Neural cell (in vitro differentiated cells): Measurements from ENCODE around the gene AIDA. TPM values are rescaled to one million over a fixed set of nuclear protein-coding genes. Genes with fewer than 3 reads are reported as not detected.

ENCODE experiments used
- H2AFZ ChIP-seq: fragments of 200-600, 300-800 bp; sonication (generic), shearing (Covaris generic); 2 replicates; pipeline ENCODE4 v1.6.0; 2014; ENCODE audit warnings: low read depth, mild to moderate bottlenecking, antibody characterized with exemption, low read length, moderate library complexity
- H3F3A ChIP-seq: fragments of 200-600 bp; shearing (Covaris generic); 2 replicates; pipeline ENCODE4 v1.6.1; 2016; ENCODE audit warnings: mild to moderate bottlenecking, moderate library complexity, mixed read lengths, antibody characterized with exemption, low read length; ENCODE audit not compliant: insufficient read depth, poor library complexity, severe bottlenecking
- H3K27ac ChIP-seq: fragments of 200-600, 300-800 bp; sonication (generic), shearing (Covaris generic); 2 replicates; pipeline ENCODE4 v1.5.1; 2014; ENCODE audit warnings: mild to moderate bottlenecking, low read length, moderate library complexity
- H3K27me3 ChIP-seq: fragments of 300-800, 200-600 bp; sonication (generic), shearing (Covaris generic); 2 replicates; pipeline ENCODE4 v1.6.0; 2014; ENCODE audit warnings: mild to moderate bottlenecking, low read depth, low read length, moderate library complexity; ENCODE audit not compliant: insufficient read depth
- H3K36me3 ChIP-seq: fragments of 300-800, 200-600 bp; sonication (generic), shearing (Covaris generic); 2 replicates; pipeline ENCODE4 v1.5.1; 2014; ENCODE audit warnings: mild to moderate bottlenecking, antibody characterized with exemption, low read length, moderate library complexity; ENCODE audit not compliant: insufficient read depth
- H3K4me2 ChIP-seq: fragments of 300-800, 200-600 bp; sonication (generic), shearing (Covaris generic); 2 replicates; pipeline ENCODE4 v1.6.0; 2014; ENCODE audit warnings: mild to moderate bottlenecking, low read length
- H3K4me3 ChIP-seq: fragments of 300-800, 200-600 bp; sonication (generic), shearing (Covaris generic); 2 replicates; pipeline ENCODE4 v1.5.1; 2014; ENCODE audit warnings: mild to moderate bottlenecking, low read length, moderate library complexity
- H3K79me2 ChIP-seq: fragments of 200-600 bp; shearing (Covaris generic); replicated peaks from 2 replicates; pipeline ENCODE4 v1.6.0; 2014; ENCODE audit warnings: mild to moderate bottlenecking, low read length, moderate library complexity; ENCODE audit not compliant: insufficient read depth
- H3K9ac ChIP-seq: fragments of 300-800, 200-600 bp; sonication (generic), shearing (Covaris generic); 2 replicates; pipeline ENCODE4 v1.6.1; 2016; ENCODE audit warnings: mild to moderate bottlenecking, low read length, mixed read lengths
- H3K9me2 ChIP-seq: fragments of 200-600 bp; shearing (Covaris generic); 2 replicates; pipeline ENCODE4 v1.6.1; 2016; ENCODE audit warnings: mild to moderate bottlenecking, low read length, mixed read lengths; ENCODE audit not compliant: insufficient read depth
- H3K9me3 ChIP-seq: fragments of 200-600, 300-800 bp; sonication (generic), shearing (Covaris generic); 2 replicates; pipeline ENCODE4 v1.6.1; 2016; ENCODE audit warnings: mild to moderate bottlenecking, mixed run types, low read length, moderate library complexity, mixed read lengths
- H4K20me1 ChIP-seq: fragments of 200-600 bp; shearing (Covaris generic); 2 replicates; pipeline ENCODE4 v1.6.1; 2016; ENCODE audit warnings: mild to moderate bottlenecking, mixed run types; ENCODE audit not compliant: insufficient read depth
- EP300 ChIP-seq: fragments of 450-650 bp; conservative IDR thresholded peaks from 2 replicates; pipeline ENCODE4 v1.6.1; 2014; ENCODE audit warnings: antibody characterized with exemption, mild to moderate bottlenecking, moderate library complexity; ENCODE audit not compliant: poor library complexity, severe bottlenecking
- EZH2 ChIP-seq: fragments of 200-600, 300-800 bp; shearing (Covaris generic), sonication (generic); IDR thresholded peaks from 2 replicates; pipeline ENCODE4 v1.6.1; 2014; ENCODE audit warnings: antibody characterized with exemption, low read length, borderline replicate concordance, mild to moderate bottlenecking; ENCODE audit not compliant: insufficient read depth, poor library complexity, severe bottlenecking
- POLR2AphosphoS5 ChIP-seq: IDR thresholded peaks from 2 replicates; pipeline ENCODE4 v1.6.1; 2012
- RAD21 ChIP-seq: fragments of 450-650 bp; conservative IDR thresholded peaks from 2 replicates; pipeline ENCODE4 v1.6.1; 2014; ENCODE audit warnings: antibody characterized with exemption, mild to moderate bottlenecking, moderate library complexity
- SMC3 ChIP-seq: fragments of 450-650 bp; conservative IDR thresholded peaks from 2 replicates; pipeline ENCODE4 v1.6.1; 2014; ENCODE audit warnings: antibody characterized with exemption, mild to moderate bottlenecking, moderate library complexity; ENCODE audit not compliant: poor library complexity
- TAF1 ChIP-seq: IDR thresholded peaks from 2 replicates; pipeline ENCODE4 v1.6.1; 2012; ENCODE audit warnings: low read depth
- polyA plus RNA-seq: library from polyadenylated mRNA; depleted of rRNA; stranded (reverse); fragments of >200 nt; gene quantifications from 2 replicates; pipeline ENCODE4 v1.2.3, GENCODE V29; 2014
- TF ChIP-seq, protein P1 (sequence below): fragments of 450-650 bp; IDR thresholded peaks from 2 replicates; pipeline ENCODE4 v1.5.1; 2014; ENCODE audit warnings: antibody characterized with exemption, mild to moderate bottlenecking, moderate library complexity; ENCODE audit not compliant: poor library complexity, severe bottlenecking
- TF ChIP-seq, protein P2 (sequence below): IDR thresholded peaks from 2 replicates; pipeline ENCODE4 v1.6.1; 2012; ENCODE audit warnings: borderline replicate concordance

The AIDA gene
- polyA plus RNA-seq, 1 donor from 2014 or later: 13.6 TPM

DNA sequence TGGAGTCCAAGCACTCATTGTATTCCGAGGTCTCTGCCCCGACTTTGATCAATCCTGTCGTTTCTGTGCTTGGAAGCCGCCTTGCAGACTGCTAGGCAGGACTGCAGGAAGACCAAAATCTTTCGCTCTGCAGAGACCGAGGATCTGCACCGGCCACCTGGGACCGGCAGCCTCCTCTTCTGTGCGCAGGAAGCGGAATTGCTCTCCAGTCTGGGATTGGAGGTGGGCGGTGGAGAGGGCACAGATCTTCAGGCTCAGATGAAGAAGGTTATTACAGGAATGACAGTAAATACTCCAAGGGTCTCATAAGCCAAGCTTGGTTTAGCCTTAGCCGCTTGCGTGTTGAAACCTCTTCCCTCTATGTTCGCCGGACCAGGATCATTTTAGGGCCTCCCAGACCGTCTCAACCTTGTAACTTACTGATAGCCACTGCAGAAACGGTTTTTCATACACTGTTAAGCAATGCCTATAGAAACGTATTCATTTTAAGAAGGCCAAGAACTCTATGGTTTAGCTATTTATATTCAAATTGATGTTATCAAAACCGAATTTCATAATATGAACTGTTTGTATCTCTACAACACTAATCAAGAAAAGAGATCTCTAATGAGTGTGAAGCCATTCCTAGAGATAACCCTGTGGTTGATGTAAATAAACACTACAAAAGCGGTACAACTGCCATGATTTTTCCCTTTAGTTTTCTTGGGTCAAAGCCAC, 93.3 kb downstream of the AIDA start:
- Histone ChIP-seq H3K4me2 (peak overlapping the region; percentile 82), H3K9me2 (no peaks in the 10 kb centered on the region), H3K36me3 (no peaks in the 10 kb centered on the region), H4K20me1 (no peaks in the 10 kb centered on the region), H3K4me3 (peak overlapping the region; percentile 86), H3K9ac (peak overlapping the region; percentile 76), H3F3A (no peaks in the 10 kb centered on the region), H3K27ac (no peak overlapping the region), H3K27me3 (no peaks in the 10 kb centered on the region), H2AFZ (peak overlapping the region; percentile 28), H3K9me3 (no peaks in the 10 kb centered on the region), H3K79me2 (peaks cover 15% of the 10 kb centered on the region)
- TF ChIP-seq, protein P1, sequence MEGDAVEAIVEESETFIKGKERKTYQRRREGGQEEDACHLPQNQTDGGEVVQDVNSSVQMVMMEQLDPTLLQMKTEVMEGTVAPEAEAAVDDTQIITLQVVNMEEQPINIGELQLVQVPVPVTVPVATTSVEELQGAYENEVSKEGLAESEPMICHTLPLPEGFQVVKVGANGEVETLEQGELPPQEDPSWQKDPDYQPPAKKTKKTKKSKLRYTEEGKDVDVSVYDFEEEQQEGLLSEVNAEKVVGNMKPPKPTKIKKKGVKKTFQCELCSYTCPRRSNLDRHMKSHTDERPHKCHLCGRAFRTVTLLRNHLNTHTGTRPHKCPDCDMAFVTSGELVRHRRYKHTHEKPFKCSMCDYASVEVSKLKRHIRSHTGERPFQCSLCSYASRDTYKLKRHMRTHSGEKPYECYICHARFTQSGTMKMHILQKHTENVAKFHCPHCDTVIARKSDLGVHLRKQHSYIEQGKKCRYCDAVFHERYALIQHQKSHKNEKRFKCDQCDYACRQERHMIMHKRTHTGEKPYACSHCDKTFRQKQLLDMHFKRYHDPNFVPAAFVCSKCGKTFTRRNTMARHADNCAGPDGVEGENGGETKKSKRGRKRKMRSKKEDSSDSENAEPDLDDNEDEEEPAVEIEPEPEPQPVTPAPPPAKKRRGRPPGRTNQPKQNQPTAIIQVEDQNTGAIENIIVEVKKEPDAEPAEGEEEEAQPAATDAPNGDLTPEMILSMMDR: no peak
- TF ChIP-seq, protein P2, sequence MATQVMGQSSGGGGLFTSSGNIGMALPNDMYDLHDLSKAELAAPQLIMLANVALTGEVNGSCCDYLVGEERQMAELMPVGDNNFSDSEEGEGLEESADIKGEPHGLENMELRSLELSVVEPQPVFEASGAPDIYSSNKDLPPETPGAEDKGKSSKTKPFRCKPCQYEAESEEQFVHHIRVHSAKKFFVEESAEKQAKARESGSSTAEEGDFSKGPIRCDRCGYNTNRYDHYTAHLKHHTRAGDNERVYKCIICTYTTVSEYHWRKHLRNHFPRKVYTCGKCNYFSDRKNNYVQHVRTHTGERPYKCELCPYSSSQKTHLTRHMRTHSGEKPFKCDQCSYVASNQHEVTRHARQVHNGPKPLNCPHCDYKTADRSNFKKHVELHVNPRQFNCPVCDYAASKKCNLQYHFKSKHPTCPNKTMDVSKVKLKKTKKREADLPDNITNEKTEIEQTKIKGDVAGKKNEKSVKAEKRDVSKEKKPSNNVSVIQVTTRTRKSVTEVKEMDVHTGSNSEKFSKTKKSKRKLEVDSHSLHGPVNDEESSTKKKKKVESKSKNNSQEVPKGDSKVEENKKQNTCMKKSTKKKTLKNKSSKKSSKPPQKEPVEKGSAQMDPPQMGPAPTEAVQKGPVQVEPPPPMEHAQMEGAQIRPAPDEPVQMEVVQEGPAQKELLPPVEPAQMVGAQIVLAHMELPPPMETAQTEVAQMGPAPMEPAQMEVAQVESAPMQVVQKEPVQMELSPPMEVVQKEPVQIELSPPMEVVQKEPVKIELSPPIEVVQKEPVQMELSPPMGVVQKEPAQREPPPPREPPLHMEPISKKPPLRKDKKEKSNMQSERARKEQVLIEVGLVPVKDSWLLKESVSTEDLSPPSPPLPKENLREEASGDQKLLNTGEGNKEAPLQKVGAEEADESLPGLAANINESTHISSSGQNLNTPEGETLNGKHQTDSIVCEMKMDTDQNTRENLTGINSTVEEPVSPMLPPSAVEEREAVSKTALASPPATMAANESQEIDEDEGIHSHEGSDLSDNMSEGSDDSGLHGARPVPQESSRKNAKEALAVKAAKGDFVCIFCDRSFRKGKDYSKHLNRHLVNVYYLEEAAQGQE: no peak
- no peak for TF ChIP-seq EZH2
- TF ChIP-seq TAF1: no peak
- no peak for TF ChIP-seq SMC3
- TF ChIP-seq POLR2AphosphoS5: no peak
- no peak for TF ChIP-seq RAD21
- TF ChIP-seq EP300: no peak

Other genes with a start within 250 kb of the AIDA start
- 0.36 and 1.3 TPM in 2 replicates for gene HHIPL2, start 164.4 kb downstream of the AIDA start, polyA plus RNA-seq
- gene TAF1A, start 122.6 kb downstream of the AIDA start, polyA plus RNA-seq: 16.1 and 25.5 TPM in 2 replicates
- 26.9 and 33.5 TPM in 2 replicates for gene MIA3, start 94.4 kb downstream of the AIDA start, polyA plus RNA-seq
- gene BROX, start 73 bp upstream of the AIDA start, polyA plus RNA-seq: 20.1 and 22.6 TPM in 2 replicates
- gene FAM177B, start 24.7 kb upstream of the AIDA start, polyA plus RNA-seq: not detected in 2 replicates
- gene DISP1, start 102.5 kb upstream of the AIDA start, polyA plus RNA-seq: 3.9 and 4.8 TPM in 2 replicates